Epithelial cell of prostate (primary cell): Measurements from ENCODE around the gene OPCML.

Experiments used
- DNase-seq: peaks from one replicate; pipeline ENCODE4 v3.0.0-alpha.2; 2011; ENCODE audit warnings: low read depth, low spot score
- H3K27ac ChIP-seq: fragments of 450-650 bp; 2 replicates; pipeline ENCODE4 v1.5.1; 2017; ENCODE audit warnings: mild to moderate bottlenecking

Gene OPCML

DNA sequence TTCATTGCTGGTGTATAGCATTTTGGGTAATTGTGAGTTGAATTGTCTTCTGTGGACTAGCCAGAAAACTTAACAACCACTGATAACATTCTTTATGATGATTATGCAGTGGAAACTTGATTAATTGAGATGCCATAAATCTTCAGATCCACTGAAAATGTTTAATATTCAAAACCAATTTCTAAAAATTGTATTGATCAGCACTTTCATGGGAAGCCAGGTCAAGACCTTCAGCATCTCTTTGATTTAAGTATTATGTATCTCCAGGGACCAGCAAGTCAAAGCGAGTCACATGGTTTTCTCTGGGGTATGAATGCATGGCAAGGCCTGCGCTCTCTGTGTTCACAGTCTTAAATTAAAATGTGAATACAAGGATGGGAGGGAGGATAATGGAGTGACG is 596.9 kb downstream of the OPCML start:
- DNase-seq = no peak
- no peak overlapping the region for H3K27ac ChIP-seq

DNA sequence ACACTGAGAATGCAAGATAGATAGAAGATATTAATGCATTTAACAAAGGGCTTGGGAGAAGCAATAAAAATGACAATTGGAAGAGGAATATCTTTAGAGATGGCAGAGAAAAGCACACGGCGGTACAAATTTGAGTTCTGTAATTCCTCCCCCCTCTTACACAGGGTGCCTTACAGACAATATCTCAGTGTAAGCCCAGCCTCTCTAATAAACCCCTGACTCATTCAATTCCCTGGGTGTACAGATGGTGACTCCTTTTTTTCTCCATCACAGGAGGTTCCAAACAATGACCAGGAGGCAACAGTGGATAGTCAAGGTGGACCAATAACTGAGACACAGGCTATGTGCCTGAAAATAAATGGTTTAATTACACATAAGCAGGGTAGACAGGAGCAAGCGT is 598.6 kb downstream of the OPCML start:
- DNase-seq = no peak
- no peak overlapping the region for H3K27ac ChIP-seq

DNA sequence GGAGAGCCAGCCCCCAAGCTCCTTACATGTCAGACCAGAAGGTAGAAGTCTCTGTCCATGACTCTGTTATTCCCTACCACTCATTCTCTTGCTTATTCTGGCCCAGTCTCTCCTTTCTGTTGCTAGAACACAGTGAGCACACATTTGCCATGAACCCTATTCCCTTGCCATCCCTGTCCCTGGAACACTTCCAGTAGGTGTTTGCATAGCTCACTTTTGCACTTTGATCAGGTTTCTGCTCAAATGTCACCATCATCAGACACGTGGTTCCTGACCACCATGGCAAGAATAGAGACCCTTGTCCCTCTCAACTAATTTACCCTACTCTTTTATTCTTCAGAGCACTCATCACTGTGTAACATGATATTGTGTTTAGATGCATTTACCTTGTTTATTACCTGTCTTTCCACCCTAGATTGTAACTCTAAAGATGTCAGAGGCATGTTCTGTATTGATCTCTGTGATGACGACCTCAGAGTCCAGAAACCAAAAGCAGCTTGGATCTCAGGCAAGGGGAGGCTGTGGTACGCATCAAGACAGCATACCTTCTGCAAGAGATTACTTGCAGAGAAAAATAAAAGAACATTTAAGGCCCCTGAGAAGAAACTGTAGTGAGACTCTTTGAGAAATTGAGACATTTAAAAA is 606.4 kb downstream of the OPCML start:
- no peak for DNase-seq
- no peak overlapping the region for H3K27ac ChIP-seq

DNA sequence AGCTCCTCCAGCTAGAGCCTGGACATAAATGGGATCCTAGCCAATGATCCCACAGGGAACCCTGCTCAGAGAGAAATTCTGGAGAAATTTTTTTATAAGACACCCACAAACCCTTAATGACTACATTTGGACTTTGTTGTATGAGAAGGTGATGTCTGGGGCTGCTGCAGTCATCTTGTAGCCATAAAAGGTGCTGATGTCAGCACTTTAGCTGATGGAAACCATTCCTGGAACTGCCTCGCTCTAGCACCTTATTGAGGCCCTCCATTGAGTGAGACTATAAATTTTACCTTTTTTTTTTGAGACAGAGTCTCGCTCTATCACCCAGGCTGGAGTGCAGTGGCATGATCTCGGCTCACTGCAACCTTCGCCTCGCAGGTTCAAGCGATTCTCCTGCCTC is 610.7 kb downstream of the OPCML start:
- no peak for DNase-seq
- no peak overlapping the region for H3K27ac ChIP-seq

DNA sequence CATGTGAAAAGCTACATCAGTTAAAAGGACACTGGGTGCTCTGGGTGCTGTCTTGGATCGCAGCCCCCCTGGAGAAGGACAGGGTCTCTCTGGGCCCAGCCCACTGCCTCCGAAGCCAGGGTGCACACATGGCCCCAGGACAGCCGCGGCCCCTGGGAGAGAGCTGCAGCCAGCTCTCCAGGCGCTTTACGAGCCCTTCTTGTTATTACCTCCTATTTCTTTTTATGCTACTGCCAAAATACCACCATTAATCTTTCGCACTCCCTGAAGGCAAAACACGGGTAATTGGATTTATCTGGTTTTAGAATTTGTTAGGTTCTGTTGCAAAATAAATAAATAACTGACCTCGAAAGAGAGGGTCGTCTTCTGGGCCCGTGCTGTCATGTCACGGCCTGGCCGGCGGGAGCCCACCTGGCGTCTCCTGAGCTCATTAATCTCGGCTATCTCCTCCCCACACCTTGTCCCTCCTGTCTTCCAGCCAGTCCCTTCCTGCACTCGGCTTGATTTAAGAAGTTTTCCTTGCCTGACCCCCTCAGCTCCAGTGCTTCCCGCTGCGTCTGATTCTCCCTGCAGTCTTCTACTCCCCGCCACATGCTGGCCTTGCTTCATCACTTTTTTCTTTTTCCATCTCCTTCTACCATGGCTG is 611.7 kb downstream of the OPCML start:
- DNase-seq = no peak
- no peak overlapping the region for H3K27ac ChIP-seq

DNA sequence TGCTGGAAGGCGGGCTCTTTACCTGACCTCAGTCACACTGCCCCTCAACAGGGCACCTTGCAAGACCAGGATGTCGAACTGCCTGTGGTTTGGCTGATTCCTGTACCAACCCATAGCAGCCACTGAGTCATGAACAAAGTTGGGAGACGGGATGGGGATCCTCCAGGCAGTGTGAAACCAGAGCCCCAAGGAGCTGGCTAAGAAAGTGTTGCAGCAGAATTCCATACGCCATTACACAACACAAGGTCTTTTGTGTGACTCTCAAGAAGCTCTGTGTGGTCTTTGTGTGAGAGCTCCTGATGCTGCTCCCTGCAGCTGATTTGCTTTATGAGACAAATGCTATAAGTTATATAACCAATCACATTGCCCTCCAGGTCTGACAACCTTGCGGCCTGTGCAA is 617.7 kb downstream of the OPCML start:
- no peak for DNase-seq
- H3K27ac ChIP-seq = no peak overlapping the region

DNA sequence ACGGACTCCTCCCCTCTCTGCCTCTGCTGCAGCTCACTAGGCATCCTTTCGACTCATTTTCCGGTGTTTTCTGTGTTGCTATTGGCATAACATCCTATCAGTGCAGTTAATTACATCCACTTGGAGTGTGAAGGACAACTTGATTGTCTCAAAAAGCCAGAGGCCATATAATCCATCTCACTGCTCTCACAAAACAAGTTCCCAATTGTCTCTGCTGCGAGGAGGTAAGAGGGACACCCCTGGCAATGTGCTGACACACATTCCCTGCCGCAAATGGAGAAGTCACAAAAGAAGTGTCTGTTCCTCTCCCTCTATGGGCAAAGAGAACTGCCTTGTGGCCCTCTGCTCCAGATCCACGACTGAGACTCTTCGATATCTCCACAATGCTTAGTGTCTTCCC is 618.4 kb downstream of the OPCML start:
- no peak overlapping the region for H3K27ac ChIP-seq
- no peak for DNase-seq

DNA sequence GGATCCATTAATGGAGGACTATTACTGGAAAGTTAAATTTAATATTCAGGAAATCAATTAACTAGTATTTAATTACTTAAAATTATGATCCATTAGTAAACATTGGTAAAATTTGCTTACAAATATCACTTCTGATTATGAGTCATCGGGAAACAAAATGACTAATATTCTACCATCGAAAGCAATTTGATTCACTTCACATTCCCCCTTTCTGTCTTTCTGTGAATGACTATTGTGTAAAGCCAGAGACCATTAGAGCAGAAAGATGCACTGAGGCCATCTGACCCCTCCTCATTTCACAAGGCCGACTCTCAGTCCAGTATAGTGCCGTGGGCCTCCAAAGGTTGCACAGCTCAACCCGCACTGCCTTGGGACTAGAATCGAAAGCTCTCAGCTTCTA is 619.0 kb downstream of the OPCML start:
- no peak for DNase-seq
- no peak overlapping the region for H3K27ac ChIP-seq

DNA sequence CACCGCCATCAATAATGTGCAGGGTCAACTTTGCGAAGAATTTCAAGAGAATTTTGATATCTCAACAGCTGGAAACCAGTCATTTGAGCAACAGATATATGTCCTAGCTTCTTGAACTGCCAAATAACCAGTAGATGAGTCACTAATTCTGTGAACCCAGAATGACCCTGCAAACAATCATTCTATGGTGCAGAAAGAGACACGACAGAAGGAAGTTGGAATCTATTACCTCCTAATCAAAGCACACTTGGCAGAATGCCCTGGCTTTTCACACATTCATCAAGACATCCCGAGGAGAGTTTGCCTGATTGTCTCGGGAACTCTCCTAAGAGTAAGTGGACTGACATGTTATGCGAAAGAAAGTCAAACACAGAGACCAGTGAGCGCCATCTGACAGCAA is 621.1 kb downstream of the OPCML start:
- DNase-seq = no peak
- no peak overlapping the region for H3K27ac ChIP-seq

DNA sequence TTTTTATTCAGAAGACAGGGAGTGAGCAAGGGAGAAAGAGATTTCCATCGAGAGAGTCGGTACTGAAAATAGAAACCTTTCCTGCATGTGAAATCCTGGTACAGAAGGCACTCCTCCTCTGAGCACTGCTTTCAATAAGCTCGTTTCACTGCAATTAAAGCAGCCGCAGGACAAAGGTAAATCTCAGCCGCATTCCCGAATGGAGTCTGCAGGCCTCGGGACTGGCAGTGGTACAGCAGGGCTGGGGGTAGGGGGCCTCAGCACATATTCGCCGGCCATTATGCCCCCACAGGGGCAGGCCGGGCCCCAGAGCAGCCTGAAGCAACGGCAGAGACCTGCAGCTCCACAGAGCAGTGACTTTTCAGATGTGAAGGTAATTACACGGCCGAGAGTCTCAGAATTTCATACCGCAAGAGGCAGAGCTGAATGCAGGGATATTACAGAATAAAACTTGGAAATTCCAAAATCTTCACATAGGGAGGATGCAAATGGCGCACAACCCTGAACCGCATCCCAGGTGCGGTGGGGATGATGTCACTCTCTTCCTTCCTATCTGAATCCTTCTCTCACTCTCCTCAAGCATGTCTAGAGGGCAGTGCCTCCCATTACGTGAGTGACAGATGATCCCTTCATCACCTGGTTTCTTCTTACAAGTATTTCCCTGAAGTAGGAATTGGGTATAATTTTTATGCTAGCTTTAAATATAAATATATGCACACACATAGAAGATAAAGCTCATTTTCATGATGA is 622.1 kb downstream of the OPCML start:
- DNase-seq = no peak
- no peak overlapping the region for H3K27ac ChIP-seq

DNA sequence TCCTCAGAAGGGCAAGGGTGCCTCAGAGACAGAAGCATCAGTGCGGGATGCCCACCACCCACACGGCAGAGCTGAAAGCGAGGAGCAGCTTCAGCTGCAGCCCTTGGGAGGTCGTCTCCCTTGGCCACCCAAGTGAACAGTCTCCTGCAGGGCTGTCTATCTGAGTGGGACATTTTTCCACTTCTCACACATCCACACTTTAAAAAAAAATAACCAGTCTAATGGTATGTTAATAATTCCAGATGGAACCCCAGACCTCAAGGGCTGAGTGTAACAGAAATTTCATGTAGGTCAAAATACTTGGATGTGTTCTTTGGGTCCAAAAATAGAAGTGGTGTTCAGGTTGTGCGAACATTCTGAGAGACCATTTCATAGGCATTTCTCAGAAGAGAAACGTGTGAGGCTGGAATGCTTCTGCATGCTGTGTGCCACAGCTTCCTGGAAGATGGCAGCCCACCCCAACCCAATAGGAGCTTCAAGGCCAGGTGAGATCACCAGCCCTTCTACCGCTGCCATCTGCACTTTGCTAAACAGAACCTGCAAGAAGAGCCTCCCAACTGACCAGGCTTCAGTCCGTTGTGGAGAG is 623.2 kb downstream of the OPCML start:
- DNase-seq = no peak
- no peak overlapping the region for H3K27ac ChIP-seq

DNA sequence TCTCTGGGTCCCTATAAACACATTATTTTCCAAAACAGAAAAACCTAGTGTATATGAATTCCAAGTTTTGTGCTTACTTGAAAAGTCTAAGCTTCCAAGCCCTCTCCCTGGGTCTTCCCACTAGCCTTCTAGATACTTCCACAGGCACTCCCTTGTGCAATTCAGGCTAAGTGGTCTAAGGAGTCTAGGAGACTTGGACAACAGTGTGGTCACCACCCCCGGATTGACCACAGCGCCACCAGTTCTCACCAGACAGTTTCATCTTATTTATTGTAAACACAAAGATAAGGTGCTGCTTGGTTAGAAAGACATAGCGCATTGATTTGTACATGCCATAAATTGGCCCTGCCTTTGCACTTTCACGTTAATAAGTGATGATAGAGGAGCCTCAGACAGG is 623.9 kb downstream of the OPCML start:
- H3K27ac ChIP-seq = no peak overlapping the region
- DNase-seq = no peak

DNA sequence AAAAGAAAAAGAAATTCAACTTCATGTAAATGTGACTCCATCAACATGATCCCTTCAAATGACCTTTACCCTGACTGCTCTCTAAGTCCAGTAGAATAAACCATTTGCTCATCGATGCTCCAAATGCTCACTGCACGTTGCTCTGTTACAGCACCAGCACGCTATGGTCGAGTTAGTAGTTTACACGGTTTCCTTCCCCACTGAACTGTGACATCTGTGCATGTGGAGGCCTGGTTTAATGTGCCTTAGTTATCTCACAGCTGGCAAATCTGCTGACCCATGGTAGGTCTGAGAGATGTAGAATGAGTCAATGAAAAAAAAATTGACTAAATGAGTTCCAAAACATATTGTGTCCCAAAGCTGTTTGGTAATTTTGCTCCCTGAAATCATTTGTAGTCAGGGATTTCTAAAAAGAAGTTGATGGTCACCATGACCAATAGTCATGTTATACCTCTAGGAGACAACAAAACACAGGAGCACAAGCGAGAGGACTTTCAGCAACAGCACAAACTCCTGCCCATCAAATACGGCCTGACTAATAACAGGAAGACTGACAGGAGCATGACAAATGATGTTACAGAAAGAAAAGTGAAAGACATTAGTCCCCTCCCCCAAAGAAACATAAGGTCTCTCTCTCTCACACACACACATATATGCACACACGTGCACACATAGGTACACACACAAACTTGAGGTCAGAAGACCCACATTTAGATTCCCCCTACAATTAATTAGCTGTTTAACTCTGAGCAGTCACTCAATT is 624.5 kb downstream of the OPCML start:
- no peak for DNase-seq
- H3K27ac ChIP-seq = no peak overlapping the region

DNA sequence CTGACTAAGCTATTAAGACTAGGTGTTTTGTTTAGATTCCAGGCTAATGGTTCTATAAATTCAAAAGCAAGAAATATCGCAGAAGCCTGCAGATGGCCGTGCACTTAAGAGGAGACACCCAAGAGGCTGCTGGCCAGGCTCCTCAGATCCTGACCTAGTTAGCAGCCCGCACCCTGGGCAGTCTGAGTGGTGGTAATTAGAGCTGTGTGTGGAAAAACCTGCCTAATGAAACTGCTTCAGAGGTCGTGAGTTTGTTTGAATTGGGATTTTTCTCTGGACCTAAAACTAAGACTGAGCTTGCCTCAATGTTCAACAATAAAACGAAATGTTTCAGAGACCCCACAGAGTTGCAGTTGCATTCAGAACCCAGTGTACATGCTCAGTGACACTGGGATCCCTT is 627.7 kb downstream of the OPCML start:
- no peak for DNase-seq
- no peak overlapping the region for H3K27ac ChIP-seq

DNA sequence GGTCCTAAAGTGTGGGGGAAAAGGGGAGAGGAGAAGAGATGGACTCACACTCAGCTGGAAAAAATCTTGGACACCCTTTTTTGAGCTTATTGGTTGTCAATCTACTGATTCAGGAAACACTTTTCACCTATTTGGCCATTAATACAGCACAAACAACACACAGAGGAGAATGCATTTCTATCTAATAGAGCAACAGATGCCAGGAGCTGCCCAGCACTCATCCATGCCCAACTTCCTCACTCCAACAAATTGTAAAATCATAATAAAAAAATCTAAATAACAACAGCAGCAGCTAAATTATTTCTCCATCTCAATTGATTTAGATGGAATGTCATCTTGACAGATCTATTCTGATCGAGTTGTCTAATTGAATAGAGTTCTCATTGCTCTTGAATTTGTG is 628.2 kb downstream of the OPCML start:
- no peak overlapping the region for H3K27ac ChIP-seq
- DNase-seq = no peak

DNA sequence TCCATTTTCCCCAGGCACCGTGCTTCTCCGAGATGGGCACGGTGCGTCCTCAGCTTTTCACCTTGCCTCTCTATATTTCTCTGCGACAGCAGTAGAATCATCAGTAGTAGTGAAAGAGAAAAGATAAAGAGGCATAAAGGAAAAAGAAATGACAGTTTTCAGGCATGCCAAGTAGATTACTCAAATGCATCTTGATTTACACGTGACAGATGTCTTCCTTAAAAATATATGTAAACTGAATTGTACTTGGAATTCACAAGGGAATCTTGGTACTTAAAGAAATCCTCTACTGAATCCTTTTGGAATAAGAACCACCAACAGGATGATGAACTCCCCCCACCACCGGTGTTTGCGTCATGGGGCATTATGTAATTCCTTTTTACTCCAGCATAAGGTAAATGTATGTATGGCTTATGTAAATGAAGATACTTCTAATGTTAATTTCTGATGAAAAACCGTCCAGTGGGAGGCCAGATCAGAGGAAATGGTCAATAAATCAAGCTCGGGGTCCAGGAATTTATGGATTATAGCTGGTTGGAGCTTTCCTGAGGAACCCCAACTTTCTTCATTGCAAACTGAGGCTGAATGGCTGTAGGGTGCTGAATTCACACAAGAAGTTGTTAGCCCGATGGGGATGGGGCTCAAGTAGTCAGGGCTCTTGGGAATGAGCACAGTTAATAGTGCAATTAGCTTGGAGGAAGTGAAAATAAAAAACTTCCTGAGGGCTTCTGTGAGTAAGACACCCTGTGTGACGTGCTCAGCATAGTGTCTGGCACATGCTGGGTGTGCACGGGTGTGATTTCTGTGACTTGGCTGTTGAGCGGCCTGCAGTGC is 630.4 kb downstream of the OPCML start:
- H3K27ac ChIP-seq = no peak overlapping the region
- DNase-seq = no peak

DNA sequence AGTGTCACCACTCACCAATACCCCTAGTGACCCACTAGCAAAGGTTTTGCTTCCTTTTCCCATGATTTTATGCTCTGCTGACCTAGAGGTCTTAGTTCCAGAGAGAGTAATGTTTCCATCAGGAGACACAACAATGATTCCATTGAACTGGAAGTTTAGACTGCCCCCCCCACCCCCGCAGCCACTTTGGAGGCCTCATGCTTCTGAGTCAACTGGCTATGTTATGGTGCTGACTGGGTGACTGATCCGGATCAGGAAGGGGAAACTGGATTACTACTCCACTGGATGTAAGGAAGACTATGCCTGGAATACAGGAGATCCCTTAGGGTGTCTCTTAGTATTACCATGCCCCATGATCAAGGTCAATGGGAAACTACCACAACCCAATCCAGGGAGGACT is 633.6 kb downstream of the OPCML start:
- H3K27ac ChIP-seq = no peak overlapping the region
- no peak for DNase-seq

DNA sequence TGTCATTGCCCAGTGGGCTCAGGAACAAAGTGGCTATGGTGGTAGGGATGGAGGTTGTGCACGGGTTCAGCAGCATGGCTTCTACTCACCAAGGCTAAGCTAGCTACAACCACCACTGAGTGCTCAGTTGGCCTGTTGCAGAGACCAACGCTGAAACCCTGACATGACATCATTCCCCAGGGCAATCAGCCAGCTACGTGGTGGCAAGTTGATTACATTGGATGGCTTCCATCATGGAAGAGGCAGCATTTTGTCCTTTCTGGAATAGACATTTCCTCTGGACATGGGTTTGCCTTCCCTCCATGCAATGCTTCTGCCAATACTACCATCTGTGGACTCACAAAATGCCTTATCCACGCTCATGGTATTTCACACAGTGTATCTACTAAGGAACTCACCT is 634.3 kb downstream of the OPCML start:
- DNase-seq = no peak

DNA sequence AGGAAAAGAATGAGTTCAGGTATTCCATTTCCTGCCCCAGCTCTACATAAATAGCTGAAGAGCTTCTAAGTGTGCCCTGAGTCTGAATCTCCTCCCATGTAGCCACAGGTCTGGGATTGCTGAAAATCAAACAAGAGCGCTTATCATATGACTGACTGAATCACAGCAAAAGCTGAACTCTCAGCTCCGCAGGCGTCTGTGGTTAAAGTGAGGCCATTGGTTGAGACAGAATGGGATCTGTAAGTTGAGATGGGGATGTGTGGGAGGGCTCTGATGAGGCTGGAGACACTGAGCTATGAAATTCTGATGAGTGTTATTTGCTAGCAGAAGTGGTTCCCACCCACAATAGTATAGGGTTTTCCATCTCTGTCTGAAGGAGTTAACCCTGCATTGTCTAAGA is 637.0 kb downstream of the OPCML start:
- H3K27ac ChIP-seq = no peak overlapping the region
- no peak for DNase-seq

More for the DNA sequence above, 634.3 kb downstream of the OPCML start:
- no peak overlapping the region for H3K27ac ChIP-seq

DNA sequence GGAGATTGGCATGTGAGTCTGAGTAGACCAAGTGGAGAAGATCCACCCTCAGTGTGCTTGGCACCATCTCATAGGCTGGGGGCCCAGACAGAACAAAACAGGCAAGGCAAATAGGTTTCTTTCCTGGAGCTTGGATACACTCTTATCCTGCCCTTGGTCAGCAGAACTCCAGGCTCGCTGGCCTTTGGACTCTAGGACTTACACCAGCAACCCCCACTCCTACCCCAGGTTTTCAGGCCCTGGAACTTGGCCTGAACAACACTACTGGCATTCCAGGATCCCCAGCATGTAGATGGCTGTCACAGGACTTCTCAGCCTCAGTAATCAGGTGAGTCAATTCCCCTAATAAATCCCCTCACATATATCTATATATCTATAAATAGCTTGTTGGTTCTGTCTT is 637.7 kb downstream of the OPCML start:
- DNase-seq = no peak
- no peak overlapping the region for H3K27ac ChIP-seq
